Measurements from ENCODE around the gene NAA10. TPM values are rescaled to one million over a fixed set of nuclear protein-coding genes. Genes with fewer than 3 reads are reported as not detected.

Gene NAA10
- polyA plus RNA-seq, 1 donor from 2014 or later: 117 TPM

- H3K79me2 ChIP-seq (replicated peaks; ENCODE audit: insufficient read depth, low read length): no peaks in the 10 kb centered on the region
- H3K27me3 ChIP-seq (ENCODE audit: insufficient read depth, low read depth, low read length): no peaks in the 10 kb centered on the region
These were observed 2.5 kb downstream of the NAA10 start for GRCh38 chrX:153932220-153932915.

GRCh38 chrX:153931748-153932147, 3.1 kb downstream of the NAA10 start:
- TF ChIP-seq POLR2AphosphoS5 (IDR thresholded peaks at IDR 0.05) (no peak), MXI1 (conservative IDR thresholded peaks at IDR 0.05; ENCODE audit: poor library complexity, severe bottlenecking) (no peak), EZH2 (IDR thresholded peaks at IDR 0.05; ENCODE audit: borderline replicate concordance, insufficient read depth, low read length, poor library complexity, severe bottlenecking) (no peak), CTCF (IDR thresholded peaks at IDR 0.05; ENCODE audit: poor library complexity, severe bottlenecking) (no peak), TAF1 (IDR thresholded peaks at IDR 0.05; ENCODE audit: low read depth) (no peak), REST (IDR thresholded peaks at IDR 0.05; ENCODE audit: borderline replicate concordance) (no peak)
- H3K4me3 ChIP-seq (ENCODE audit: low read length): no peak overlapping the region
- no peaks in the 10 kb centered on the region for H3K9me3 ChIP-seq (ENCODE audit: low read length)
- no peaks in the 10 kb centered on the region for H3K27me3 ChIP-seq (ENCODE audit: insufficient read depth, low read depth, low read length)
- no peaks in the 10 kb centered on the region for H3K79me2 ChIP-seq (replicated peaks; ENCODE audit: insufficient read depth, low read length)
- H3K4me2 ChIP-seq (ENCODE audit: low read length): no peak overlapping the region
- no peak overlapping the region for H2AFZ ChIP-seq (ENCODE audit: low read depth, low read length)
- no peaks in the 10 kb centered on the region for H4K20me1 ChIP-seq (ENCODE audit: insufficient read depth)
- no peak overlapping the region for H3K9ac ChIP-seq (ENCODE audit: low read length)
- H3K9me2 ChIP-seq (ENCODE audit: insufficient read depth, low read length): no peaks in the 10 kb centered on the region
- H3K36me3 ChIP-seq (ENCODE audit: insufficient read depth, low read length): no peaks in the 10 kb centered on the region
- H3K27ac ChIP-seq (ENCODE audit: low read length): no peak overlapping the region
- H3F3A ChIP-seq (ENCODE audit: insufficient read depth, low read length, poor library complexity, severe bottlenecking): no peaks in the 10 kb centered on the region

More at GRCh38 chrX:153932220-153932915, 2.5 kb downstream of the NAA10 start:
- no peak overlapping the region for H3K4me2 ChIP-seq (ENCODE audit: low read length)
- no peak overlapping the region for H3K4me3 ChIP-seq (ENCODE audit: low read length)
- H3K9me3 ChIP-seq (ENCODE audit: low read length): no peaks in the 10 kb centered on the region
- H3K36me3 ChIP-seq (ENCODE audit: insufficient read depth, low read length): no peaks in the 10 kb centered on the region
- no peak overlapping the region for H3K9ac ChIP-seq (ENCODE audit: low read length)
- no peaks in the 10 kb centered on the region for H3K9me2 ChIP-seq (ENCODE audit: insufficient read depth, low read length)
- H3F3A ChIP-seq (ENCODE audit: insufficient read depth, low read length, poor library complexity, severe bottlenecking): no peaks in the 10 kb centered on the region
- H2AFZ ChIP-seq (ENCODE audit: low read depth, low read length): no peak overlapping the region
- H4K20me1 ChIP-seq (ENCODE audit: insufficient read depth): no peaks in the 10 kb centered on the region
- H3K27ac ChIP-seq (ENCODE audit: low read length): no peak overlapping the region
- TF ChIP-seq RAD21 (conservative IDR thresholded peaks at IDR 0.05) (no peak), EZH2 (IDR thresholded peaks at IDR 0.05; ENCODE audit: borderline replicate concordance, insufficient read depth, low read length, poor library complexity, severe bottlenecking) (no peak), MXI1 (conservative IDR thresholded peaks at IDR 0.05; ENCODE audit: poor library complexity, severe bottlenecking) (no peak), CTCF (IDR thresholded peaks at IDR 0.05; ENCODE audit: poor library complexity, severe bottlenecking) (no peak), POLR2AphosphoS5 (IDR thresholded peaks at IDR 0.05) (no peak), TAF1 (IDR thresholded peaks at IDR 0.05; ENCODE audit: low read depth) (no peak)
